Measurements from ENCODE around the gene TMEM163. TPM values are rescaled to one million over a fixed set of nuclear protein-coding genes. Genes with fewer than 3 reads are reported as not detected.

TMEM163 gene
- total RNA-seq, 6 donors from 2014 or later: 19.3 to 71.6 (median 26.7) TPM

DNA sequence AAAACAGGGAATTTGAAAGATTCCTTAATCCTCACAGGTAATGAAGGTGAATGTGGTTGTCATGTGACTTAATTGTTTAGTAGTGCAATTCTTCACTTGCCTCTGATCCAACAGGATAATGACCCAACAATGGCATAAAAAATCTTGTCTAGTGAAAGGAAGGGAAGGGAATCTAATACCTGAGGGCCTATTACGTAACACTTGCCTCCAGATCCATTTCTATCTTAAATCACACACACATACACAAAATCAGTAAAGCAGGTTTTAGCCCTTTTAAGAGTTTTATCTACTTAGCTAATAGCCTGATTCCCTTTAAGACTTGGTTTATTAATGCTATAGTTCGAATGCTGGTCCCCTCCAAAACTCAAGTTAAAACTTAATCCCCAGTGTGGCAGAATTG, 118.6 kb downstream of the TMEM163 start:
- H3K27ac ChIP-seq: no peak overlapping the region
- no peak overlapping the region for H3K4me3 ChIP-seq
- DNase-seq (no peak), ATAC-seq (ENCODE audit: low FRiP score in 2 of 2) (no peak)
- WGBS, 2 donors: 76 to 90% methylated on average over 2 of the region's 2 CpGs
- H3K4me1 ChIP-seq: no peaks in the 10 kb centered on the region
- H3K9me3 ChIP-seq: peaks cover 0 to 4% (median 0%) of the 10 kb centered on the region in 4 donors
- H3K36me3 ChIP-seq: no peaks in the 10 kb centered on the region
- no peak for TF ChIP-seq EP300 (IDR thresholded peaks at IDR 0.05)
- no peak for TF ChIP-seq POLR2AphosphoS5 (IDR thresholded peaks at IDR 0.05)
- no peak for TF ChIP-seq POLR2A (IDR thresholded peaks at IDR 0.05)
- TF ChIP-seq, protein P1, sequence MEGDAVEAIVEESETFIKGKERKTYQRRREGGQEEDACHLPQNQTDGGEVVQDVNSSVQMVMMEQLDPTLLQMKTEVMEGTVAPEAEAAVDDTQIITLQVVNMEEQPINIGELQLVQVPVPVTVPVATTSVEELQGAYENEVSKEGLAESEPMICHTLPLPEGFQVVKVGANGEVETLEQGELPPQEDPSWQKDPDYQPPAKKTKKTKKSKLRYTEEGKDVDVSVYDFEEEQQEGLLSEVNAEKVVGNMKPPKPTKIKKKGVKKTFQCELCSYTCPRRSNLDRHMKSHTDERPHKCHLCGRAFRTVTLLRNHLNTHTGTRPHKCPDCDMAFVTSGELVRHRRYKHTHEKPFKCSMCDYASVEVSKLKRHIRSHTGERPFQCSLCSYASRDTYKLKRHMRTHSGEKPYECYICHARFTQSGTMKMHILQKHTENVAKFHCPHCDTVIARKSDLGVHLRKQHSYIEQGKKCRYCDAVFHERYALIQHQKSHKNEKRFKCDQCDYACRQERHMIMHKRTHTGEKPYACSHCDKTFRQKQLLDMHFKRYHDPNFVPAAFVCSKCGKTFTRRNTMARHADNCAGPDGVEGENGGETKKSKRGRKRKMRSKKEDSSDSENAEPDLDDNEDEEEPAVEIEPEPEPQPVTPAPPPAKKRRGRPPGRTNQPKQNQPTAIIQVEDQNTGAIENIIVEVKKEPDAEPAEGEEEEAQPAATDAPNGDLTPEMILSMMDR (IDR thresholded peaks at IDR 0.05): no peak
- H3K27me3 ChIP-seq: no peaks in the 10 kb centered on the region

DNA sequence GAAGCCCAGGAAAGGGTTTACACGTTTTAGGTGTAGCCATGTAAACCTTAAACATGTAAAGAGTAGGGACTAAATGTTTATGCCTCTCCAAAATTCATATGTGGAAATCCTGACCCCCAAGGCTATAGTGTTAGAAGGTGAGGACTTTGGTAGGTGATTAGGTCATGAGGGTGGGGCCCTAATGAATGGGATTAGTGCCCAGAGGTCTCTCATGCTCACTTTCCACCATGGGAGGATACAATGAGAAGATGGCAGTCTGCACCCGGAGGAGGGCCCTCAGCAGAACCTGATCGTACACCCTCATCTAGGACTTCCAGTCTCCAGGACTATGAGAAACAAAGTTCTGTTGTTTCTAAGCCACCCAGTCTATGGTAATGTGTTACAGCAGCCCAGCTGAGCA, 119.6 kb downstream of the TMEM163 start:
- no peak overlapping the region for H3K27ac ChIP-seq
- DNase-seq (no peak), ATAC-seq (ENCODE audit: low FRiP score in 2 of 2) (no peak)
- peaks cover 0 to 4% (median 0%) of the 10 kb centered on the region in 4 donors for H3K9me3 ChIP-seq
- H3K4me1 ChIP-seq: no peaks in the 10 kb centered on the region
- H3K27me3 ChIP-seq: no peaks in the 10 kb centered on the region
- 88 to 91% methylated on average over 3 of the region's 3 CpGs for WGBS, 2 donors
- TF ChIP-seq POLR2A (IDR thresholded peaks at IDR 0.05) (no peak), POLR2AphosphoS5 (IDR thresholded peaks at IDR 0.05) (no peak), EP300 (IDR thresholded peaks at IDR 0.05) (no peak)
- TF ChIP-seq, protein P1 (IDR thresholded peaks at IDR 0.05): no peak
- no peak overlapping the region for H3K4me3 ChIP-seq
- H3K36me3 ChIP-seq: no peaks in the 10 kb centered on the region

DNA sequence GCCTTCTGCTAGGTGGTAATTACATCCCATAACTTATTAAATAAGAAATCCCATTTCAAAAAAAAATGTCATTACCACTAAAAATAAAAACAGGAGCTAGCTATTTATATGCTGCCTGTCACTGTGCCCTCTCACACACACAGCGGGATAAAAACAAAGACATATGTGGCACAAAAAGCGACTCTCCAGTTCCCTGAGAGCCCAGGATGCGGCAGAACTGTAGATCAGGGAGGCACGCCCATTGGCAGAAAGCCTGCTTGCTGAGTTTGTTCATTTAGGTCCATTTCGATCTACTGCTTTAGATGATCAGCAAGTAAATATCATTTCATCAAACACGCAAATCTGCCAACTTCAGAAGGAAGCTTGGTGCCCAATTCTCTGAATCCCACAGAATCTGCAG, 124.4 kb downstream of the TMEM163 start:
- WGBS, 2 donors: 80 to 85% methylated on average over 6 of the region's 6 CpGs
- Histone ChIP-seq H3K27ac (no peak overlapping the region), H3K9me3 (peaks cover 10 to 20% (median 17%) of the 10 kb centered on the region in 4 donors), H3K4me3 (no peak overlapping the region), H3K36me3 (no peaks in the 10 kb centered on the region), H3K4me1 (no peaks in the 10 kb centered on the region), H3K27me3 (no peaks in the 10 kb centered on the region)
- no peak for ATAC-seq (ENCODE audit: low FRiP score in 2 of 2)
- TF ChIP-seq, protein P1 (IDR thresholded peaks at IDR 0.05): no peak
- TF ChIP-seq POLR2A (IDR thresholded peaks at IDR 0.05): no peak
- TF ChIP-seq EP300 (IDR thresholded peaks at IDR 0.05): no peak
- TF ChIP-seq POLR2AphosphoS5 (IDR thresholded peaks at IDR 0.05): no peak
- DNase-seq: no peak

DNA sequence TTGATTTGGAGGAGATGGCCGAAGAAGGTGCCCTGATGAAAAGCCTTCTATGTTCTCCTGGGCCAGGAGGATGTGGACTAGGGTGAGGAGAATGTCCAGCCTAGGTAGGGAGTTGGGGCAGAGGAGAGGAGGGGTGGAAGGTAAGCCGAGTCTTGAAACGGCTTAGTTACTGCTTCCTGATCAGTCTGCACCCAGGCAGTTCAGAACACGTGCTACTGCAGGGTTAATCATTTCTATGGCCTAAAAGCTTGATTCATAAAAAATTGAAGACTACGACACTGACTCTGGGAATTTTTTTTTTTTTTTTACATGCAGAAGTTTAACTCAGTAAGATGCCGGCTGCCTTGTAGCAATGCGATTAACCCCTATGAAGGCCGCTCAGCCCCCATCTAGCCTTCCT, 125.3 kb downstream of the TMEM163 start:
- Histone ChIP-seq H3K4me3 (no peak overlapping the region), H3K27me3 (no peaks in the 10 kb centered on the region), H3K9me3 (peaks cover 10 to 19% (median 16%) of the 10 kb centered on the region in 4 donors), H3K27ac (no peak overlapping the region), H3K36me3 (no peaks in the 10 kb centered on the region), H3K4me1 (no peaks in the 10 kb centered on the region)
- DNase-seq (no peak), ATAC-seq (ENCODE audit: low FRiP score in 2 of 2) (no peak)
- TF ChIP-seq POLR2A (IDR thresholded peaks at IDR 0.05) (no peak), EP300 (IDR thresholded peaks at IDR 0.05) (no peak), POLR2AphosphoS5 (IDR thresholded peaks at IDR 0.05) (no peak)
- WGBS, 2 donors: 82 to 90% methylated on average over 8 of the region's 8 CpGs

DNA sequence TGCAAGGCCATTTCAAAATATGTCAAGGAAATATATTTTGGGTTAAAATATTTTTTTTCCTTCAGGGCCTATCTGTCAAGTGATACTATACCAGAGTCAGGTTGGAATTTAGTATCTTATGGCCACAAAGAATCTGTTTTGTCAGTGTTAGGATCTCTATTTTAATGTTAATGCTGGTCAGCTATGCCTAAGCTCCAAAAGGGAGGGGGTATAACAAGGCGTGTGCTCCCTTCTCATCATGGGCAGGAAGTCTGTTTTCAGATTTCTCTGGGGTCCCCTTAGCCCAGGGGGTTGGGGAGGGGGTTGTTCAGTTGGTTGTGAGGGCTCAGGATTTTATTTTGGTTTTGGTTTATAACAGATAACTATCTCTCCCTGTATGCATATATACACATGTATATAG, 126.4 kb downstream of the TMEM163 start:
- no peak overlapping the region for H3K27ac ChIP-seq
- DNase-seq (no peak), ATAC-seq (ENCODE audit: low FRiP score in 2 of 2) (no peak)
- 71 to 77% methylated on average over 1 of the region's 1 CpG for WGBS, 2 donors
- H3K4me1 ChIP-seq: no peaks in the 10 kb centered on the region
- H3K36me3 ChIP-seq: no peaks in the 10 kb centered on the region
- no peaks in the 10 kb centered on the region for H3K27me3 ChIP-seq
- H3K9me3 ChIP-seq: peaks cover 10 to 19% (median 16%) of the 10 kb centered on the region in 4 donors
- no peak overlapping the region for H3K4me3 ChIP-seq
- TF ChIP-seq, protein P1 (IDR thresholded peaks at IDR 0.05): no peak
- TF ChIP-seq POLR2A (IDR thresholded peaks at IDR 0.05): no peak
- TF ChIP-seq POLR2AphosphoS5 (IDR thresholded peaks at IDR 0.05): no peak
- no peak for TF ChIP-seq EP300 (IDR thresholded peaks at IDR 0.05)
